H1 (cell line): ENCODE data around the gene CXCR1.

Experiments
- CTCF ChIP-seq, 3 experiments: IDR thresholded peaks; 1 replicate in 2 of 3; 2 replicates in 1 of 3; pipeline versions ENCODE4 v1.5.1 to v1.6.1; 2011; ENCODE audit warnings: low read length in 3 of 3, mild to moderate bottlenecking in 3 of 3, inconsistent platforms in 2 of 3, low read depth in 1 of 3, moderate library complexity in 1 of 3; ENCODE audit not compliant: insufficient read depth in 1 of 3; ENCODE audit errors: control extremely low read depth in 1 of 3
- EP300 ChIP-seq, 2 experiments: IDR thresholded peaks; 1 replicate in 1 of 2; 2 replicates in 1 of 2; pipeline ENCODE4 v1.6.1; 2011 to 2012; ENCODE audit warnings: low read depth in 2 of 2, low read length in 2 of 2, mild to moderate bottlenecking in 2 of 2, borderline replicate concordance in 1 of 2, inconsistent platforms in 1 of 2, moderate library complexity in 1 of 2
- JUN ChIP-seq: IDR thresholded peaks from 2 replicates; pipeline ENCODE4 v1.6.1; 2011; ENCODE audit warnings: low read depth, mild to moderate bottlenecking, improper control_type of control experiment, low read length
- JUND ChIP-seq: IDR thresholded peaks from 2 replicates; pipeline ENCODE4 v1.6.1; 2011; ENCODE audit warnings: mild to moderate bottlenecking, improper control_type of control experiment, low read length
- POLR2A ChIP-seq, 2 experiments: IDR thresholded peaks; 1 replicate in 1 of 2; 2 replicates in 1 of 2; pipeline ENCODE4 v1.6.1; 2011; ENCODE audit warnings: low read depth in 2 of 2, low read length in 2 of 2, mild to moderate bottlenecking in 2 of 2; ENCODE audit errors: control extremely low read depth in 1 of 2
- RFX5 ChIP-seq: IDR thresholded peaks from 2 replicates; pipeline ENCODE4 v1.6.1; 2011; ENCODE audit warnings: low read depth, low read length, improper control_type of control experiment, borderline replicate concordance
- SP1 ChIP-seq: IDR thresholded peaks from 2 replicates; pipeline ENCODE4 v1.6.1; 2011; ENCODE audit warnings: low read depth, low read length
- SRF ChIP-seq: IDR thresholded peaks from 2 replicates; pipeline ENCODE4 v1.6.1; 2011; ENCODE audit warnings: mild to moderate bottlenecking, low read depth, low read length, moderate library complexity
- YY1 ChIP-seq: IDR thresholded peaks from 2 replicates; pipeline ENCODE4 v1.6.1; 2011; ENCODE audit warnings: low read depth, mild to moderate bottlenecking, low read length
- ZNF274 ChIP-seq: IDR thresholded peaks from 2 replicates; pipeline ENCODE4 v1.7.0; 2012; ENCODE audit warnings: low read length, borderline replicate concordance; ENCODE audit errors: extremely low read depth

GRCh38 chr2:218179782-218180181 lies 13.0 kb upstream of the CXCR1 start:
- TF ChIP-seq POLR2A (IDR thresholded peaks at IDR 0.05; ENCODE audit: control extremely low read depth in 1 of 2, low read depth in 2 of 2, low read length in 2 of 2) (no peak), SP1 (no peak), RFX5 (no peak), ZNF274 (no peak), YY1 (no peak), CTCF (IDR thresholded peaks at IDR 0.05; ENCODE audit: control extremely low read depth in 1 of 3, insufficient read depth in 1 of 3, low read depth in 1 of 3, low read length in 3 of 3) (no peak), SRF (no peak), JUN (no peak), JUND (no peak), EP300 (IDR thresholded peaks at IDR 0.05; ENCODE audit: borderline replicate concordance in 1 of 2, low read depth in 2 of 2, low read length in 2 of 2) (no peak)
